ENCODE results near the gene C2orf92.

The C2orf92 gene

DNA sequence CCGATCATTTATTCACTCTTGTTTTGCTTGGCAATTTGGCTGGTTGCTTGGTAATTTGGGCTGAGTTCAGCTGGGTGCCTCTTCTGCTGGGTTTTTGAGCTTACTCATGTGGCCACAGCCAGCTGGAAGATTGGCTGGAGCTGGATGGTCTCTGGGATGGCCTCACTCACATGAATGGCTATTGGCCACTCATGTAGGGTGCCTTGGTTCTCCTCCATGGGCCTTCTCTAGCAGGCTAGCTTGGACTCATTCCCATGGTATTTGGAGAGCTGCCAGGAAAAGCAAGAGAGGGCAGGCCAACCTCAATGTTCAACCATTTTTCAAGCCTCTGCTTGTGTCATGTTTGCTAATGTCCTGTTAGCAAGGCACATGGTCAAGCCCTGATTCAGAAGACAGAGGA lies 60.7 kb downstream of the C2orf92 start:
- peak; percentile 31 for DNase-seq (ENCODE audit: low read depth)

DNA sequence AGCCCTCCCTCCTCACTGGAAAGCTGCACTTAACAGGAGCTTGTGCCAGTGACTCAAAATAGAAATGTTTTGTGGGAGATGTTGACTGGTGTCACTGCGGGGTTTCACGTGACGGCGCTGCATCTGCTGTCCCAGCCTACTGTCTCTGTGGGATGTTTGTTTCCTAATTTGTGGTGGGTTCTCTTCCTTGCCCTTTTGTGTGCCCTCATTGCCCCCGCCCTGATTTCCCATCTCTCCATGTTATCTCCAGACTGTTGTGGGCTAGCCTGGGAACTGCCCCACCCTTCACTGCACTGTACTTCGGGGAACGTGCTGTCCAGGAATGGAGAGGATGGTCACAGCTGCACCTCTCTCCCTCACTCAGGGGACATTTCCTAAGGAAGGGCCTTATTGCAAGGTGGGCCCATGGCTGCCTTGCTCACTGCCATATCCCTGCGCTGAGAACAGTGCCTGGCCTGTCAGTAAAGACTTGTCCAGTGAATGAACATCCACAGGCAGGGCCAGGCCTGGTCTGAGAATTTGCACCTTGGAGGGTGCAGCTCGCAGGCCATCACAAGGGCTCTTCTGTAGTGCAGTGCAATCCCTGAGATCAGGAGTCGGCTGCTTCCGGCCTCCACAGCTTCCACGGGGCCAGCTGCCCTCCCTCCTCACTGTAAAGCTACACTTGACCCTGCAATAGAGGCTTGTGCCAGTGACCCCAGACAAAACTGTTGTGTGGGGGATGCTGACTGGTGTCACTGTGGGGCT lies 61.9 kb downstream of the C2orf92 start:
- DNase-seq (ENCODE audit: low read depth), result no peak

DNA sequence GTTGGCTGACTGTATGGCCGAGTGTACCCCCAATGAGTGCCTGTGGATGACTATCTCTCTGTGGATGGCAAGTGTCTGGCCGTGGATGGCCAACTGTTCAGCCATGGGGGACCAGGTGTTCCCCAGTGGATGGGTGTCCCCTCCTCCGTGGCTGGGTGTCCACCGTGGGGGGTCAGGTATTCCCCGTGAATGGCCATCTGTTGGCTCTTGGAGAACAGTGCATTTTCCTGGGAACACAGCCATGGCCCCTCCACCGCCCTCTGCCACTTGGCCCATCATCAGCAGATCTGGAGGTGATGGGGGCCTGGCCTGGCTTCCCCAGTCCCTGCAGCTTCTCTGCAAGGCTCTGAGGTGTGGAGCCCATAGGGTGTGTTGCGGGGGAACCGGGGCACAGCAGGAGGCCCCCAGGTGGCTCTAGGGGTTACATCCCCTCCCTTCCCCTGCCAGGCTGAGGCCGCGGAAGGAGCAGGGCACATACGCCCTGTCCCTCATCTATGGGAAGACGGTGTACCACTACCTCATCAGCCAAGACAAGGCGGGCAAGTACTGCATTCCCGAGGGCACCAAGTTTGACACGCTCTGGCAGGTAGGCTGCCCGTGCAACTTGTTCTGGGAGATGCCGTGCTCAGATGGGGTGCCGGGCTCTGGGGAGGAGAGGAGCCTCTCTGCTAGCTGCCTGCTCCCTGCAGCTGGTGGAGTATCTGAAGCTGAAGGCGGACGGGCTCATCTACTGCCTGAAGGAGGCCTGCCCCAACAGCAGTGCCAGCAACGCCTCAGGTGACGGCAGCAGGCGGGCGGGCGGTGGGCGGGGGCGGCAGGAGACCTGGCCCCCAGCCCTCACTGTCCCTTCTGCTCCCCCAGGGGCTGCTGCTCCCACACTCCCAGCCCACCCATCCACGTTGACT lies 63.2 kb downstream of the C2orf92 start:
- no peak for DNase-seq (ENCODE audit: low read depth)

DNA sequence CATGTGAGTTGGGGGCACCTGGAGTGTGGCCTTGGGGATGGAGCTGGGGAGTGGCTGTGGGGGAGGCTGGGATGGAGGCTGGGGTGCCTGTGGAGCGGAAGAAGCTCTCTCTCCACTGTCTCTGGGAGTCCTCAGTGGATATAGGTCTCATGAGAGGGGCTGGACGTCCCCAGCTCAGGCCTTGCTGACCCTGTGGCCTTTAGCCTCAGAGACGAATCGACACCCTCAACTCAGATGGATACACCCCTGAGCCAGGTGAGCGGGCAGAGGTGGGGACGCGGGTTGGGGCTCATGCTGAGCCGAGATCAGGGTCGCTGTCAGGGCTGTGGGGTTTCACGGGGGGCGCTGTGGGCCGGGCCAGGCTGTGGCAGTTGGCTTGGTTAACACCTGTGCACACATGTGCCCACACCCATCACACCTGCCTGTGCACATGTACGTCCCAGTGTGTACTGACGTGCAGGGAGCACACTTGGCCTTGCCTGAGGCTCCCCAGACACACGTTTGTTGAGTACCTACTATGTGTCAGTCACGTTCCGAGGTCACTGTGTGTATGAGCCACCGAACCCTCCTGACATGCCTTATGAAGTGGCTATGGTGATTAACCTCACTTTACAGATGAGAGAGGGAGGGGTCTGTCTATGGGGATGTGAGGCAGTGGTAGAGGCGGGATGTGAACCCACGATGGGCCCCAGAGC lies 64.0 kb downstream of the C2orf92 start:
- DNase-seq (ENCODE audit: low read depth), result no peak

DNA sequence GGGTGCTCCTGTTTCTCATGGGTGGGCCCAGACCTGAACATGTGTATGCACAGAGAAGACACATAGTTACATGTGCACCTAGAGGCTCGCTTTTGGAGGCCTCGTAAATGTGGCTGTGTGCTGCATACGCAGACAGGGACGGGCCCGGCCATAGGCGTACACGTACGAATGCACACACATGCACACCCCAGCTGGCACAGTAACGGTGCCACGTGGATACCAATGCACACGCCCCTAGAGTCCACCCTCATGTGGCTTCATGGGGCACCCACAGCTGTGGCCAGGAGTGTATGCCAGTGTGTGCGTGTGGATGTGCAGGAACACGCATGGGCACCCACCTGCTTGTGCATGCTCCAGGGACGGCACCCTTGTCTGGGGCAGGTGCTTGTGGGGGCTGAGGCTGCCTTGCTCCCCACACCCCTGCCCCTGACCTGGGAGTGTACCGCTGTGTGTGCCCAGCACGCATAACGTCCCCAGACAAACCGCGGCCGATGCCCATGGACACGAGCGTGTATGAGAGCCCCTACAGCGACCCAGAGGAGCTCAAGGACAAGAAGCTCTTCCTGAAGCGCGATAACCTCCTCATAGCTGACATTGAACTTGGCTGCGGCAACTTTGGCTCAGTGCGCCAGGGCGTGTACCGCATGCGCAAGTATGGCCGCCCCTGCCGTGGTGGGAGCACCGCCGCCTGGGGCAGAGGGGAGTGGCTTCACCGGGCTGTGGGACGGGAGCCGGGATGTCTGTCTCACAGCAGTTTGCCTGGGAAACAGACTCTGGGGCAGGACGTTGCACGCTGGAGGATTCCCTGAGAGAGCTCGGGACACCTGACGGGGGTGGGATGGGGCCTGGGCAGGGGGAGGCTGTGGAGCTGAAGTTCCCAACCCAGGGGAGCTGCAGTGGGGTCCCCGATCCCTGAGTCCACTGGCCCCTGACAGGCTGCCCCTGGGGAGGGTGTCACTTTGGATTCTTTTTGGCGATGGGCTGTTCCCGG lies 64.8 kb downstream of the C2orf92 start:
- DNase-seq (ENCODE audit: low read depth), result no peak

DNA sequence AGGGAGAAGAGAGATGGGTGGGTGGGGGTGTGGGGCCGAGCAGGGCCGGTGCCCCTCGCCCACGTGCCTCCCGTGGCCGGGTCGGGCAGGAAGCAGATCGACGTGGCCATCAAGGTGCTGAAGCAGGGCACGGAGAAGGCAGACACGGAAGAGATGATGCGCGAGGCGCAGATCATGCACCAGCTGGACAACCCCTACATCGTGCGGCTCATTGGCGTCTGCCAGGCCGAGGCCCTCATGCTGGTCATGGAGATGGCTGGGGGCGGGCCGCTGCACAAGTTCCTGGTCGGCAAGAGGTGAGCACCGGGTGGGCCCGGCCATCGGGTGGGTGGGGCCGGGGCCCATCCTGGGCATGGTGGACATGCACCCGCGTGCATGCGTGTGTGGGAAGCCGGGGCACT lies 65.6 kb downstream of the C2orf92 start:
- no peak for DNase-seq (ENCODE audit: low read depth)

DNA sequence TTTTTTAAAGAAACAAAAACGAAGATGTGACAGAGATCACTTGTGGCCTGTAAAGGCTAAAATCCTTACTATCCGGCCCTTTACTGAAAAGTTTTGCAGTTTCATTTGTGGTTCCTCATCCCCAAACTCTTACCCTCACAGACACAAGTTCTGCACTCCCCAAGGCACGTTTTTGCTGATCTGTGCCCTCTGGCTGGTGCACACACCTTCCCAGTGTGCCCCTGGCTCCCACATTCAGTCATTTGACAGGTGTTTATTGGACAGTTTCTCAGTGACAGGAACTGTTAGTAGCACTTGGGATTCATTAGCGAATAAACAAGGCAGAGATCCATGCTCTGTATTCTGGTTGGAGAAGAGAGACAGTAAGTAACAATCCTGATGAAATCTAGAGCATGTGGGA lies 66.7 kb downstream of the C2orf92 start:
- DNase-seq (ENCODE audit: low read depth), result no peak

DNA sequence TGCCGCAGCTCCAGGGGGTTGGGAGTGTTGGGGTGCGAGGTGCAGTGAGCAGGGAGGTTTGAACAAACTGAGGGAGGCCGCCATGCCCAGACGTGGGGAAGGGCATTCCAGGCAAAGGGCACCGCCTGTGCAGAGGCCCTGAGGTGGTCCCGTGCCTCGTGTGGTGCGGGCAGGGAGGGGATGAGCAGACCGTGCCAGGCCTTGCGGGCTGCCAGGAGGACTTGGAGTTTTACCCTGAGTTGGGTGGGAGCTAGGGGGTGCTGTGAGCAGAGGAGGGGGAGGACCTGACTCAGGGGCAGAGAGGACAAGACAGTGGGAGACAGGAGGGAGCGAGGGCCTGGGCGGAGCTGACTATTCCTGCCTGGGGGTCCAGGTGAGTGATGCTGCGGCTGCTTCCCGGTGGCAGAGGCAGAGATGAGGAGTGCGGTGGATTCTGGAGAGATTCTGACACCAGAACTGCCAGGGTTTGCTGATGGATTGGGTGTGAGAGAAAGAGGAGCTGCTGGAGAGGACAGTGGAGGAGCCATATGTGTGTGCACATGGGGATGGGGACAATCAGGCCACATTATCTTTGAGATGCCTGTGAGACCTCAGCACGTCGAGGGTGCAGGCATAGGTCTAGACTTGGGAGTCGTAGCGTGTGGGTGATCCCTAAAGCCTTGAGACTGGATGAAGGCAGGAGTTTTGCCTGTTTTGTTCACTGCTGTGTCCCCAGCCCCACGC lies 67.3 kb downstream of the C2orf92 start:
- DNase-seq (ENCODE audit: low read depth), result no peak

DNA sequence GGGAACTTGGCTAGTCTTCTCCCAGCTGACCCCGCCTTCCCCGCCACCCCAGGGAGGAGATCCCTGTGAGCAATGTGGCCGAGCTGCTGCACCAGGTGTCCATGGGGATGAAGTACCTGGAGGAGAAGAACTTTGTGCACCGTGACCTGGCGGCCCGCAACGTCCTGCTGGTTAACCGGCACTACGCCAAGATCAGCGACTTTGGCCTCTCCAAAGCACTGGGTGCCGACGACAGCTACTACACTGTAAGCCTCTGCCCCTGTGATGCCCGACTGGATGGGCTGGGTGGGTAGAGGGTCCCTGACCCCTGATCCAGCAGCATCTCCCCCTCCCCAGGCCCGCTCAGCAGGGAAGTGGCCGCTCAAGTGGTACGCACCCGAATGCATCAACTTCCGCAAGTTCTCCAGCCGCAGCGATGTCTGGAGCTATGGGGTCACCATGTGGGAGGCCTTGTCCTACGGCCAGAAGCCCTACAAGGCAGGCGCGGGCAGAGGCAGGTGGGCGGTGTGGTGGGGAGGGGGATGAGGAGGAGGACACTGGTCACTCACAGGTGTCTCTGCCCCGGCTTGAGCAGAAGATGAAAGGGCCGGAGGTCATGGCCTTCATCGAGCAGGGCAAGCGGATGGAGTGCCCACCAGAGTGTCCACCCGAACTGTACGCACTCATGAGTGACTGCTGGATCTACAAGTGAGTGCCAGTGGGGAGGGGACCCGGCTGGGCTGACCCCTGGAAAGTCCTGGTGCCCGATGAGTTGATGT lies 68.1 kb downstream of the C2orf92 start:
- no peak for DNase-seq (ENCODE audit: low read depth)

DNA sequence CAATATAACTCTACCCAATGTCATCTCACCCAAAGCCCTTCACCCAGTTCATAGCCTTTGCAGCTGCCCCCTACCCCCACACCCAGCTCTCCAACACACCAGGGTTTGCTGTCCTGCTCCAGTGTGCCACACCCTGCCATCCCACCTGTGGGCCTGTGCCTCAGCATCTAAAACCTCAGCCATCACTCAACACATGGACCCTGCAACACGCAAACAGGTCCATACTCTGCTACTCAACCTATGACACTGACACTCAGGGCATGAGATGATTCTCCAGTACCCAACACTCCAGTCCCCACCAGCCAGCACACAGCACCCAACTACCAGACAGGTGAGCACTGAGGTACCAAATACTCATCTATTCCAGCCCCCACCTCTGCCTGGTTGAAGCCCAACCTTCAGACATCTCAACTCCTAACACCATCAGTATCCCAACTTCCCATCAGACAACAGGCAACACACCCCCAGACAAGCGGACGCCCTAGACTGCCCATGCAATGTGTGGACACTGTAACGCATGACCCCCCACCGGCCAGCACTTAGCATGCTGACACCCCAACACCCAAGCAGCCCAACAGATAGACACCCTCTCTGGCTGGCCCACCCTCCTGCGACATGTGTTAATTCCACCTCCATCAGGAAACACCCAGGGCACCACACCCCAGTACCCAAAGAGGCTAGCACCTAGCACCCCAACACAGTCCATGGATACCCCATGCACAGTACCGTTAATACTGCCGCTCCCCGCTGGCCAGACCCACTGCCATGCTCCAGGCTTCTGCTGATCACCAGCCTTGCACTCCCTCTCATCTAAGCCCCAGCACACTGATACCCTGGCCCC lies 68.9 kb downstream of the C2orf92 start:
- DNase-seq (ENCODE audit: low read depth), result no peak

DNA sequence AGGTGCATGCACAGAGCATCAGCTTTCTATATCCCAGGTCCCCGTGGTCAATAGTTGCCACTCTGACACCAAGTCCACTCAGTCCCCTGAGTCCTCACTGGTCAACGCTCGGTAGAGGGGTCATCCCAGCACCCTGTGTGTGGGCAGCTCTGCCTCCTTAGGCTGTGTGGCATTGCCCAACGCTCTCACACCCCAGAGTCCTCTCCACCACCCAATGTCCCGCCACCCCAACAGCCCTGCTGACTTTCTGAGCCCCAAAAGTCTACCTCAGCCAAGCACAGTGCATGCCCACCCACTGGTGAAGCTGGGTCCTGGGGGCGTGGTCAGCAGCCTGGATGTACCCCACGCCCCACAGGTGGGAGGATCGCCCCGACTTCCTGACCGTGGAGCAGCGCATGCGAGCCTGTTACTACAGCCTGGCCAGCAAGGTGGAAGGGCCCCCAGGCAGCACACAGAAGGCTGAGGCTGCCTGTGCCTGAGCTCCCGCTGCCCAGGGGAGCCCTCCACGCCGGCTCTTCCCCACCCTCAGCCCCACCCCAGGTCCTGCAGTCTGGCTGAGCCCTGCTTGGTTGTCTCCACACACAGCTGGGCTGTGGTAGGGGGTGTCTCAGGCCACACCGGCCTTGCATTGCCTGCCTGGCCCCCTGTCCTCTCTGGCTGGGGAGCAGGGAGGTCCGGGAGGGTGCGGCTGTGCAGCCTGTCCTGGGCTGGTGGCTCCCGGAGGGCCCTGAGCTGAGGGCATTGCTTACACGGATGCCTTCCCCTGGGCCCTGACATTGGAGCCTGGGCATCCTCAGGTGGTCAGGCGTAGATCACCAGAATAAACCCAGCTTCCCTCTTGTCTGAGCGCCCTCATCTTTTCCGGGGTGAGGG lies 69.7 kb downstream of the C2orf92 start:
- no peak for DNase-seq (ENCODE audit: low read depth)

DNA sequence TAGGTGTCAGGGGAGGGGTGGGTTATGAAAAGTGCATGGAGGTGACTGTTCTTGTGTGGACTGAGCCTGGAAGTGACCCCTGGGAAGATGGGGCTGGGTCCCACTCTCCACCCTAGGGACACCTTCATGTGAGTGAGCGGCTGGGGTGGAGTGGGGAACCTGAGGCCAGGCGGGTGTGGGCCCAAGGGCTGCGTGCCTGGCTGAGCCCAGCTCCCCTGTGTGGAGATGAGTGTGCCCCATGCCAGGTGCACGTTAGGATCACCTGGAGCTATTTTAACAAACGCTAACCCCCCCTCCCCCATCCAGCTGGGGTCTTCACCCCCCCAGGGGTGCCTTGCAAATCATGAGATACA lies 70.4 kb downstream of the C2orf92 start:
- no peak for DNase-seq (ENCODE audit: low read depth)

DNA sequence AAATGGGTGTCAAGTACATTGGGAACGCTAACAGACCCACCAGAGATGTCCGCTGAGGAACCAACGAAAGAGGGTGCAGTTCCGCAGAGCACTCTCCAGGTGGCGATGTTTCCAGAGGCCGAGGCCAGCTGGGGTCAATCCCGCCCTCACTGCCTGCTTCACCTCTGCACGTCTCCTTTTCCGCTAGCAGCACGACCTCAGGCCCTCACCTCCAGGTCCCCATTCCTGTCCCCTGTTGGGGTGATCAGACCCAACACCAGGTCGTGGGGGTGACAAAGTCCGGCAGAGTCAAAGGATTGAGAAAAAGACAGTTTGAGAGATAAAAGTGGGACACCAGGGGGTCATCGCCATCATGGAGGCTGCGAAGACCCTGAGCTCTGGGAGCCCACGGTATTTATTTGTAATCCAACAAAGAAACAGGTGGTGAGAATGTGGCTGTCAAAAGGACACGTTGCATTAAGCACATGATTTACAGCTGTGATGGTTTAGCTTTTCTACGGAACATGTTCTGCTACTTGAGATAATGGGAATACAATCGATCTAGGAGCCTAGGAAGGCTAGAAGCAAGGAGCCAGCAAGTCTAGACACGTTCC lies 71.2 kb downstream of the C2orf92 start:
- DNase-seq (ENCODE audit: low read depth), result no peak

DNA sequence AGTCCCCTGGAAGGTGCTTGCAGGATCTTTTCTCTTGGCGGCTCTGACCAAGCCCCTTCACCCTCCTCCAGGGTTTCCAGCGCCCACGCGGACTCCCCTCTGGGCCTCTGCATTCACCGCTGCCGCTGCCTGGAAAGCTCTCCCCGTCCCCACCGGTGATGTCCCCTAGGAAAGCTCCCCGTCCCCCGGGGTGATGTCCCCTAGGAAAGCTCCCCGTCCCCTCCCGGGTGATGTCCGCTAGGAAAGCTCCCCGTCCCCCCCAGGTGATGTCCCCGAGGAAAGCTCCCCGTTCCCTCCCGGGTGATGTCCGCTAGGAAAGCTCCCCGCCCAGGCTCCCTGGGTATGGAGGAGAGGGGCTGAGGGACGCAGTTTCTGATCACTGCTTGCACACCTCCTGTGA lies 71.7 kb downstream of the C2orf92 start:
- DNase-seq (ENCODE audit: low read depth), result no peak

DNA sequence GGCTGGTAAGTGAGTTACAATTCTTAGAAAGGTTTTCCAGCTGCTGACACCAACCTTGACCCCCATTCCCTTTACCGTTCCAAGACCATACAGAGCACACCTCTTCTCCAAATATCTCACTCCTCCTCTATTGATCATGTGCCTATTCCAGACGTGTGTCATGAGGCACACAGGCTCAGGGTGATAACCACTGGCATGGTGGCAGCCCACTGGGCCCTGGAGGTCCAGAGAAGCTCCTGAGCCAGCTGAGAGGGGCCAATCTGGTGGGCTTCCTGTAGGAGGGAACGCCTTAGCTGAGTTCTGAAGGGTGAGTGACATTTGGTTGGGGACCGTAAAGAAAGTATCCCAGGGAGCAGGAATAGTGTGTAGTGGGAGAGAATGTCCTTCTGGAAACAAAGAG lies 72.2 kb downstream of the C2orf92 start:
- no peak for DNase-seq (ENCODE audit: low read depth)

DNA sequence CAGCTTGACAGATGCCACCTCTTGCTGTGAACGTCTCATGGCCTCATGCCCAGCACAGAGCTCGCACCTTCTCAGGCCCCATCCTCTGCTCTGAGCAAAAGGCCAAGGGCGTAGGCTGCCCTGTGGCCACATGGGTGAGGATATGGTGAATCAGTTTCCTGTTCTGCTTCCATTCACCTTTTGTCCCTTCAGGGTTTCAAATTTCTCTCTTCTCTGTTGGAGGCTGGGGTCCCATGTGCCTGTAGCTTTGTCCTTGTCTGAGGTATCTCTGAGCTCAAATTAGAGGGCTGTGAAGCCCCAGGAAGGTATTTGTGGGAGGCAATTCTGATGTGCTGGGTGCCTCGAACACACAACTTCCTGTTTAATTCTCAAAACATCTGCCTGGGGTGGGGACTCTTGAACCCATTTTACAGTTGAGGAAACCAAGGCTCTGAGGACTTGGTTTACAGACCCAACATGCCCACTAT lies 72.9 kb downstream of the C2orf92 start:
- no peak for DNase-seq (ENCODE audit: low read depth)

DNA sequence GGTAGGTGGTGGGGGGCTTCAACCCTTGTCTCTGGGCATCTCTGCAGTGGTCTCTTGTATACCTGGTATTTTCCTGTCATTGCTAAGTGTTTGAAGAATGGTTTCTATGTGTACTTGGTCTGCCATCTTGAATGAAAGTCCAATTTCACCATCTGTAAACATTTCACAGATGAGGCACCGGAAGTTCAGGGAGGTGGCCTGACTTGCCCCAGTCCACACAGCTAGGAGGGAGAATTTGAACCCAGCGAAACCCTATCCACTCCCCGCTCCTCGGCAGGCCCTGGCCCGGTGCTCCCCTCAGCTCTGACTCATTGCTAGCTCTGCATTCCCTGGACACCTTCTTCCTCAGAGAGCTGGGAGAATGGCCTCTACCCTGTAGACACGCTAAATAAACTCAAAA lies 74.4 kb downstream of the C2orf92 start:
- DNase-seq (ENCODE audit: low read depth), result no peak
